Measurements from ENCODE around the gene ZSWIM1.
"Not testable (repeated sequence)": the region's sequence is repeated elsewhere in the genome, so short reads cannot be mapped to it uniquely, and the experiment has no call there.

ZSWIM1 gene

DNA sequence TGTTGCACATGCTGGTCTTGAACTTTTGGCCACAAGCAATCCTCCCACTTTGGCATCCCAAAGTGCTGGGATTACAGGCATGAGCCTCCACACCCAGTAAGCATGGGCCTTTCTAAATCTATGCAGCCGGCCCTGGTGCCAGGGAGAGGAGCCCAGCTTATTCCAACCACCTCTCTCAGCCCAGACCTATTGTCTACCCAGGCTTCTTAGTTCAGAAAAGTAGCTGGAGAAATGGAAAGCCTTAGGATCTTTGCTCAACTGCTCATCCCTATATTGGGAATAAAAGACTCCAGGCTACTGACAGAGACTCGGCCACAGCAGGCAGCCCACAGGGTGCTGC lies 45.7 kb downstream of the ZSWIM1 start:
- H3K4me1 ChIP-seq (ENCODE audit: control insufficient read depth, insufficient read depth, low read length): peaks cover 25% of the 10 kb centered on the region

DNA sequence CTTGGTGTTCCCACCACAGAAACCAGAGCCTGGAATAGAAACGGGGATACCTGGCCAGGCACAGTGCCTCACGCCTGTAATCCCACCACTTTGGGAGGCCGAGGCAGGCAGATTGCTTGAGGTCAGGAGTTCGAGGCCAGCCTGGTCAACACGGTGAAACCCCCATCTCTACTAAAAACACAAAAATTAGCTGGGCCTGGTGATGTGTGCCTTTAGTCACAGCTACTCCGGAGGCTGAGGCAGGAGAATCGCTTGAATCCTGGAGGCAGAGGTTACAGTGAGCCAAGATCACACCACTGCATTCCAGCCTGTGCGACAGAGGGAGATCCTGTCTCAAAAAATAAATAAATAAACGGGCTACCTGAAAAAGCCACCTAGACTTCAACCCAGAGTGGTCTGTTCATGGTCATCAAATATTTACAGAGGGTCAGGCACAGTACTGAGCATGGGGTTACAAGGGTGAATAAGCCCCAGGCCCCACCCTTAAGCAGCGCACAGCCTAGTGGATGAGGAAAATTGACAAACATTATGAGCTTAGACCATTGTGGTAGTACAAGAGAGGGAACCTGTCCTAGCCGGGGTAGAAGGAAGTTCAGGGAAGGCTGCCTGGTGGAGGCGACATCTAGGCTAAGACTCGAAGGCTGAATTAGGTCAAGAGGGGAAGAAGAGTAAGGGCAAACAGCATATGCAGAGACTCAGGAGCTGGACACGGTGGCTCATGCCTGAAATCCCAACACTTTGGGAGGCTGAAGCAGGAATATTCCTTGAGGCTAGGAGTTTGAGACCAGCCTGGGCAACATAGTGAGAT lies 46.2 kb downstream of the ZSWIM1 start:
- no peaks in the 10 kb centered on the region for H3K9me3 ChIP-seq (ENCODE audit: control insufficient read depth, low read length)
- H3K9ac ChIP-seq (ENCODE audit: low read length): no peak overlapping the region
- H3K4me3 ChIP-seq (ENCODE audit: low read length): no peak overlapping the region
- H3K4me1 ChIP-seq (ENCODE audit: control insufficient read depth, insufficient read depth, low read length): peaks cover 22% of the 10 kb centered on the region
- no peaks in the 10 kb centered on the region for H3K36me3 ChIP-seq (ENCODE audit: control insufficient read depth, insufficient read depth, low read length, severe bottlenecking)
- no peaks in the 10 kb centered on the region for H3K27me3 ChIP-seq (replicated peaks; ENCODE audit: control insufficient read depth, insufficient read depth, low read length)
- DNase-seq (ENCODE audit: low read depth): no peak

More for the DNA sequence above, 45.7 kb downstream of the ZSWIM1 start:
- no peak for DNase-seq (ENCODE audit: low read depth)
- Histone ChIP-seq H3K36me3 (ENCODE audit: control insufficient read depth, insufficient read depth, low read length, severe bottlenecking) (no peaks in the 10 kb centered on the region), H3K9ac (ENCODE audit: low read length) (no peak overlapping the region), H3K27me3 (replicated peaks; ENCODE audit: control insufficient read depth, insufficient read depth, low read length) (no peaks in the 10 kb centered on the region), H3K4me3 (ENCODE audit: low read length) (no peak overlapping the region), H3K9me3 (ENCODE audit: control insufficient read depth, low read length) (no peaks in the 10 kb centered on the region)

DNA sequence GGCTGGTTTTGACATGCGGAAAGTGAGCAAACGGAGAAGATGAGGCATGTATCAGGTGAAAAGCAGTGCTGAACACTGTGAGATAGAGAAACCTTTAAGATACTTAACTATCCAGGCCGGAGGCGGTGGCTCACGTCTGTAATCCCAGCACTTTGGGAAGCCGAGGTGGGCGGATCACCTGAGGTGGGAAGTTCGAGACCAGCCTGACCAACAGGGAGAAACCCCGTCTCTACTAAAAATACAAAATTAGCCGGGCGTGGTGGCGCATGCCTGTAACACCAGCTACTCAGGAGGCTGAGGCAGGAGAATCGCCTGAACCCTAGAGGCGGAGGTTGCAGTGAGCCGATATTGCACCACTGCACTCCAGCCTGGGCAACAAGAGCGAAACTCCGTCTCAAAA lies 50.7 kb downstream of the ZSWIM1 start:
- H3K27me3 ChIP-seq (replicated peaks; ENCODE audit: control insufficient read depth, insufficient read depth, low read length); DNase-seq (ENCODE audit: low read depth); H3K4me3 ChIP-seq (ENCODE audit: low read length); H3K9ac ChIP-seq (ENCODE audit: low read length); H3K9me3 ChIP-seq (ENCODE audit: control insufficient read depth, low read length); H3K36me3 ChIP-seq (ENCODE audit: control insufficient read depth, insufficient read depth, low read length, severe bottlenecking): not testable (repeated sequence)
- H3K4me1 ChIP-seq (ENCODE audit: control insufficient read depth, insufficient read depth, low read length): peaks cover 15% of the 10 kb centered on the region

DNA sequence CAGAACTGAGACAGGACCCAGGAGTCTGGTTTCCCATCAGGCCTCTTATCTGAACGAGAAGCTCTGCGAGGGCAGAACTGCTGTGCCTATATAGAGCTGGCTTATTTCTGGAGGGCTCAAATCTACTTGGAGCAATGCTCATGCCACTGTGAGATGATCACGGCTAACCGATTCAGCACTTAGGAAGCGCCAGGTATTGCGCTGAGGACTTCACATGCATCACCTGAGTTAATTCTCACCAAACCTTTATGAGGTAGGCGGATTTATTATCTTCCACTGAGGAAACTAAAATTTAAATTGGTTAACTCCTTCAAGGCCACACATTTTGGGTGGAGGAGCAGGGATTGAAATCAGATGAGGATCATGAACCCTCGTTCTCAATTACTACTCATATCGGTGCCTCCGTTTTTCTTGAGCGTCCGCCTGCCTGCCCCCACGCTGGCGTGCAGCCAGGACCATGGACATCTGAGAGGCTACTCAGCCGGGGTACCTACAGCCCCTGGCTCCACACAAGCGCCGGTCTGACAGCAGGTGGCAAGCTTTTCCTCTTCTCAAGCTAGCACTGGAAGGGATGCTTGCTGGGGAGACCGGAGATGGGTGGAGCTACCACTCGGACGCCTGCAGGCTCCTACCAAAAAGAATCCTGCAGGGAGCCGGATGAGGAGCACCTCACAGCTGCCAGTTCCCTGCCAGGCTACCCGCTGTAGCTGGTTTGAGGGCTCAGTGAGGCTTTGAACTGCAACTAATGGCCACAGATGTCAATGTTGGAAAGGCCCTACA lies 52.4 kb downstream of the ZSWIM1 start:
- Histone ChIP-seq H3K9me3 (ENCODE audit: control insufficient read depth, low read length) (no peaks in the 10 kb centered on the region), H3K36me3 (ENCODE audit: control insufficient read depth, insufficient read depth, low read length, severe bottlenecking) (peaks cover 10% of the 10 kb centered on the region), H3K27me3 (replicated peaks; ENCODE audit: control insufficient read depth, insufficient read depth, low read length) (no peaks in the 10 kb centered on the region), H3K9ac (ENCODE audit: low read length) (peak overlapping the region; percentile 100), H3K4me3 (ENCODE audit: low read length) (peak overlapping the region; percentile 90), H3K4me1 (ENCODE audit: control insufficient read depth, insufficient read depth, low read length) (peaks cover 20% of the 10 kb centered on the region)
- peak; percentile 68 for DNase-seq (ENCODE audit: low read depth)

DNA sequence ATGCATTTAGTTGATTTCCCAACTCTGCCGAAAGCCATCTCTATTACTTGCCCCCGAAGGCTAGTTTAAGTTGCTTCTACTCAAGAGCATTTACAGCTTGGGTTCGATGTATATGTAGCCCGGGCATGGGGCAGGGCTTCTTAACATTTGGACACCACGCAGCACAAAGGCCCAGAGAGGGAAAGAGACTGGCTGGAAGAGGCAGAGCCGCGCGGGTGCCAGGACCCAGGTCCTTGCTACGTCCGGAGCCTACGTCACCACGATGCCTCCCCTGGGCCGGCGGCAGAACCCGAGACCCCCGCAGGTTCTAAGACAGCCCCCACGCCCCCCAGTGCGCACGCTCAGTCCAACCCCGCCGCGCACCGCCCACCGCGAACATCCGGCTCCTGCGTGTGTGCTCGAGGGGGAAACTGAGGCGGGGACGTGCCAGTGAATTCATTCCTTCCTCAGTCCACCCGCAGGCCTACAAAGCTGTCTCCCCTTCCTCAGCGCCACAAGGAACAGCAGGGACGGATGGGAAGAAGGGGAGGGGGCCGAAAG lies 53.1 kb downstream of the ZSWIM1 start:
- H3K9ac ChIP-seq (ENCODE audit: low read length): peak overlapping the region; percentile 100
- H3K4me3 ChIP-seq (ENCODE audit: low read length): peak overlapping the region; percentile 90
- H3K36me3 ChIP-seq (ENCODE audit: control insufficient read depth, insufficient read depth, low read length, severe bottlenecking): peaks cover 14% of the 10 kb centered on the region
- H3K4me1 ChIP-seq (ENCODE audit: control insufficient read depth, insufficient read depth, low read length): peaks cover 20% of the 10 kb centered on the region
- H3K27me3 ChIP-seq (replicated peaks; ENCODE audit: control insufficient read depth, insufficient read depth, low read length): no peaks in the 10 kb centered on the region
- peak; percentile 66 for DNase-seq (ENCODE audit: low read depth)
- H3K9me3 ChIP-seq (ENCODE audit: control insufficient read depth, low read length): no peaks in the 10 kb centered on the region
